H1 (cell line): ENCODE measurements around the gene SPAG5. TPM values are rescaled to one million over a fixed set of nuclear protein-coding genes. Genes with fewer than 3 reads are reported as not detected.

Experiments used
- CTCF ChIA-PET: fragments of 300-600 bp; sonication (Branson Sonifier 250); formaldehyde crosslinking; loops from one replicate; lab custom pipeline; 2021; ENCODE audit not compliant: partially characterized antibody; lab: Charles Lee
- POLR2A ChIA-PET: fragments of 300-600 bp; sonication (Branson Sonifier 250); formaldehyde crosslinking; loops from one replicate; lab custom pipeline; 2021; ENCODE audit warnings: inconsistent platforms; ENCODE audit not compliant: partially characterized antibody; lab: Charles Lee
- DNase-seq, 2 experiments: peaks; one replicate each; pipeline versions ENCODE4 v3.0.0 to v3.0.0-alpha.2; 2010 to 2022; ENCODE audit warnings: low spot score in 2 of 2, low read depth in 1 of 2, mixed read lengths in 1 of 2
- FAIRE-seq: peaks from 2 replicates; lab custom pipeline; 2011; peaks lifted over from hg19 to GRCh38; lab: Jason Lieb, UNC
- H2AFZ ChIP-seq: 2 replicates; pipeline ENCODE4 v1.8.1; 2012; ENCODE audit warnings: low read length, inconsistent platforms
- H2AK5ac ChIP-seq: 2 replicates; pipeline ENCODE4 v1.6.1; 2013; ENCODE audit warnings: low read depth, low read length
- H2BK120ac ChIP-seq: replicated peaks from 2 replicates; pipeline ENCODE3; 2013; ENCODE audit warnings: low read depth, low read length, inconsistent platforms
- H2BK12ac ChIP-seq: 2 replicates; pipeline ENCODE4 v1.6.1; 2013; ENCODE audit warnings: low read depth, low read length
- H2BK15ac ChIP-seq: 2 replicates; pipeline ENCODE4 v1.6.1; 2013; ENCODE audit warnings: low read length
- H2BK20ac ChIP-seq: 2 replicates; pipeline ENCODE4 v1.6.1; 2013; ENCODE audit warnings: low read length
- H2BK5ac ChIP-seq: 2 replicates; pipeline ENCODE4 v1.6.1; 2013; ENCODE audit warnings: low read depth, low read length
- H3K14ac ChIP-seq: 2 replicates; pipeline ENCODE4 v1.6.1; 2013; ENCODE audit warnings: inconsistent platforms; ENCODE audit not compliant: insufficient read length
- H3K18ac ChIP-seq: 2 replicates; pipeline ENCODE4 v1.6.1; 2013; ENCODE audit warnings: low read length; ENCODE audit errors: extremely low read depth
- H3K23ac ChIP-seq: 2 replicates; pipeline ENCODE4 v1.6.1; 2013; ENCODE audit warnings: inconsistent platforms; ENCODE audit not compliant: insufficient read length
- H3K23me2 ChIP-seq: 2 replicates; pipeline ENCODE4 v1.6.1; 2013; ENCODE audit warnings: low read depth, low read length
- H3K27ac ChIP-seq: 2 replicates; pipeline ENCODE4 v1.6.1; 2011; ENCODE audit warnings: low read depth, low read length, inconsistent platforms
- H3K27me3 ChIP-seq, 4 experiments: replicated peaks in 1 of 4; 1 replicate in 1 of 4; 2 replicates in 3 of 4; pipeline versions ENCODE4 v1.6.1 to v1.8.1; 2011 to 2013; ENCODE audit warnings: low read length in 3 of 4, mild to moderate bottlenecking in 3 of 4, inconsistent platforms in 2 of 4, mixed read lengths in 2 of 4, moderate library complexity in 1 of 4; ENCODE audit not compliant: control insufficient read depth in 3 of 4, insufficient read depth in 3 of 4; ENCODE audit errors: extremely low read depth in 1 of 4
- H3K36me3 ChIP-seq, 4 experiments: 2 replicates each; pipeline versions ENCODE4 v1.6.1 to v1.8.1; 2011 to 2013; ENCODE audit warnings: mild to moderate bottlenecking in 4 of 4, low read length in 3 of 4, moderate library complexity in 2 of 4, control low read depth in 1 of 4, inconsistent platforms in 1 of 4; ENCODE audit not compliant: insufficient read depth in 4 of 4, control insufficient read depth in 2 of 4
- H3K4ac ChIP-seq: replicated peaks from 2 replicates; pipeline ENCODE3; 2013; ENCODE audit warnings: low read length, low read depth, mixed read lengths, inconsistent platforms; ENCODE audit not compliant: insufficient read length
- H3K4me1 ChIP-seq, 4 experiments: replicated peaks in 1 of 4; 1 replicate in 1 of 4; 2 replicates in 3 of 4; pipeline versions ENCODE4 v1.6.1 to v1.8.1; 2011 to 2013; ENCODE audit warnings: low read length in 3 of 4, inconsistent platforms in 2 of 4, mixed read lengths in 1 of 4; ENCODE audit not compliant: insufficient read depth in 4 of 4, control insufficient read depth in 3 of 4
- H3K4me2 ChIP-seq, 2 experiments: 2 replicates each; pipeline versions ENCODE4 v1.6.1 to v1.8.1; 2011 to 2013; ENCODE audit warnings: low read depth in 2 of 2, low read length in 2 of 2, control low read depth in 1 of 2, inconsistent platforms in 1 of 2, mild to moderate bottlenecking in 1 of 2; ENCODE audit not compliant: insufficient read depth in 1 of 2
- H3K4me3 ChIP-seq, 4 experiments: fragments of 200-600, 300-600 bp in 1 of 4; sonication (generic), shearing (Covaris generic), sonication (Bioruptor Twin) in 1 of 4; 2 replicates each; pipeline versions ENCODE4 v1.5.1 to v1.8.1; 2011 to 2016; ENCODE audit warnings: low read length in 4 of 4, low read depth in 3 of 4, control low read depth in 2 of 4, inconsistent platforms in 2 of 4, mild to moderate bottlenecking in 2 of 4, mixed read lengths in 1 of 4, moderate library complexity in 1 of 4; ENCODE audit not compliant: insufficient read depth in 2 of 4; ENCODE audit errors: extremely low read depth in 1 of 4
- H3K56ac ChIP-seq: replicated peaks from 2 replicates; pipeline ENCODE3; 2013; ENCODE audit warnings: low read depth, mild to moderate bottlenecking, mixed read lengths, low read length, inconsistent platforms; ENCODE audit not compliant: insufficient read length
- H3K79me1 ChIP-seq: 2 replicates; pipeline ENCODE4 v1.6.1; 2013; ENCODE audit warnings: low read depth, low read length, control low read depth
- H3K79me2 ChIP-seq, 2 experiments: 2 replicates each; pipeline versions ENCODE4 v1.6.1 to v1.8.1; 2012 to 2013; ENCODE audit warnings: low read length in 2 of 2, mild to moderate bottlenecking in 2 of 2, inconsistent platforms in 1 of 2; ENCODE audit not compliant: insufficient read depth in 2 of 2, control insufficient read depth in 1 of 2
- H3K9ac ChIP-seq, 4 experiments: replicated peaks in 1 of 4; 1 replicate in 1 of 4; 2 replicates in 3 of 4; pipeline versions ENCODE4 v1.6.1 to v1.8.1; 2011 to 2013; ENCODE audit warnings: low read depth in 3 of 4, low read length in 3 of 4, control low read depth in 2 of 4, mild to moderate bottlenecking in 2 of 4, moderate library complexity in 2 of 4, inconsistent platforms in 1 of 4; ENCODE audit errors: extremely low read depth in 1 of 4
- H3K9me3 ChIP-seq, 2 experiments: 2 replicates each; pipeline versions ENCODE4 v1.6.1 to v1.8.1; 2012 to 2013; ENCODE audit warnings: mild to moderate bottlenecking in 2 of 2, moderate library complexity in 2 of 2, control low read depth in 1 of 2, inconsistent platforms in 1 of 2, low read depth in 1 of 2, low read length in 1 of 2, mixed read lengths in 1 of 2; ENCODE audit not compliant: insufficient read depth in 2 of 2
- H4K20me1 ChIP-seq, 2 experiments: replicated peaks in 1 of 2; 2 replicates each; pipeline versions ENCODE3 to v1.8.1; 2011 to 2013; ENCODE audit warnings: inconsistent platforms in 2 of 2, low read length in 2 of 2, mild to moderate bottlenecking in 1 of 2; ENCODE audit not compliant: insufficient read depth in 2 of 2, control insufficient read depth in 1 of 2
- H4K5ac ChIP-seq: 2 replicates; pipeline ENCODE4 v1.6.1; 2013; ENCODE audit warnings: low read length, low read depth, mixed read lengths, inconsistent platforms; ENCODE audit not compliant: insufficient read length
- H4K8ac ChIP-seq: 2 replicates; pipeline ENCODE4 v1.8.0; 2013; ENCODE audit warnings: mild to moderate bottlenecking, moderate library complexity, low read length, inconsistent platforms; ENCODE audit not compliant: insufficient read depth; ENCODE audit errors: extremely low read depth
- H4K91ac ChIP-seq: replicated peaks from 2 replicates; pipeline ENCODE3; 2013; ENCODE audit warnings: low read length, mixed read lengths, inconsistent platforms; ENCODE audit not compliant: insufficient read length
- BRCA1 ChIP-seq: IDR thresholded peaks from 2 replicates; pipeline ENCODE4 v1.6.1; 2012; ENCODE audit warnings: low read depth, low read length, improper control_type of control experiment
- EP300 ChIP-seq, 2 experiments: IDR thresholded peaks; 1 replicate in 1 of 2; 2 replicates in 1 of 2; pipeline ENCODE4 v1.6.1; 2011 to 2012; ENCODE audit warnings: low read depth in 2 of 2, low read length in 2 of 2, mild to moderate bottlenecking in 2 of 2, borderline replicate concordance in 1 of 2, inconsistent platforms in 1 of 2, moderate library complexity in 1 of 2
- FOSL1 ChIP-seq: IDR thresholded peaks from 2 replicates; pipeline ENCODE4 v1.6.1; 2011; ENCODE audit warnings: mild to moderate bottlenecking, low read depth, low read length, moderate library complexity; ENCODE audit not compliant: insufficient read depth
- WGBS, 2 experiments: shearing (Covaris generic) in 1 of 2; methylation state at CpG; one replicate each; pipeline versions ENCODE4 v1.1.6 to v1.1.7; 2013 to 2015; ENCODE audit warnings: low lambda C conversion rate in 2 of 2, mixed read lengths in 2 of 2, inconsistent platforms in 1 of 2, low coverage in 1 of 2, missing lambda C conversion rate in 1 of 2; ENCODE audit not compliant: insufficient replicate concordance in 2 of 2, insufficient coverage in 1 of 2, insufficient read length in 1 of 2; ENCODE audit errors: extremely low coverage in 1 of 2, missing lambda C conversion rate in 1 of 2; 5-methylcytosine and 5-hydroxymethylcytosine counted together
- polyA plus RNA-seq, 7 experiments: library from polyadenylated mRNA; depleted of rRNA in 3 of 7; stranded (reverse) in 5 of 7; unstranded in 2 of 7; fragments of >200 nt in 5 of 7; fragments of 200-250 nt in 2 of 7; gene quantifications; 1 replicate in 5 of 7; 2 replicates in 1 of 7; 4 replicates in 1 of 7; pipeline versions ENCODE4 v1.2.1 to v1.2.3, GENCODE V29; 2011 to 2013; ENCODE audit warnings: missing spikeins in 2 of 7, mixed read lengths in 2 of 7
- total RNA-seq: library from RNA; stranded (reverse); fragmentation: NEBNext Ultra II Directional; extraction: Animal tissue kit (Norgen Biotek cat#: 25700); gene quantifications from 2 replicates; pipeline ENCODE4 v1.2.1, GENCODE V29; 2021
- TF ChIP-seq, protein P1 (sequence below): IDR thresholded peaks from 2 replicates; pipeline ENCODE4 v1.6.1; 2012; ENCODE audit warnings: inconsistent platforms

The SPAG5 gene
- total and polyA plus RNA-seq, 2 of the 8 experiments (the other 6 are each of a cell fraction or from before 2014, with no cell fraction given) = 57.1 to 129 TPM

- Histone ChIP-seq H3K4ac (no peak overlapping the region), H3K4me3 (no peak overlapping the region), H3K27me3 (no peaks in the 10 kb centered on the region; a peak in 1 of 7 replicates), H4K8ac (no peak overlapping the region), H3K4me2 (no peak overlapping the region), H3K79me2 (peaks cover 0 to 10% of the 10 kb centered on the region in 2 experiments; a peak in 1 of 4 replicates), H2AK5ac (no peak overlapping the region), H2AFZ (no peak overlapping the region), H4K91ac (no peak overlapping the region), H3K56ac (no peak overlapping the region), H2BK20ac (no peak overlapping the region), H3K23ac (no peak overlapping the region), H4K5ac (no peak overlapping the region), H3K23me2 (peaks cover 5% of the 10 kb centered on the region; the same call in 1 of the 2 replicates), H3K14ac (no peak overlapping the region), H3K79me1 (peaks cover 7% of the 10 kb centered on the region), H2BK12ac (no peak overlapping the region), H3K18ac (no peak overlapping the region), H2BK5ac (no peak overlapping the region), H3K9ac (no peak overlapping the region), H3K27ac (no peak overlapping the region), H4K20me1 (peaks cover 2 to 12% of the 10 kb centered on the region in 2 experiments), H3K36me3 (peaks cover 0 to 7% (median 2%) of the 10 kb centered on the region in 4 experiments; a peak in 3 of 8 replicates), H3K9me3 (no peaks in the 10 kb centered on the region), H2BK120ac (no peak overlapping the region), H3K4me1 (peaks cover 0 to 12% (median 6%) of the 10 kb centered on the region in 4 experiments; a peak in 5 of 7 replicates), H2BK15ac (no peak overlapping the region)
- no peak for DNase-seq
- ChIA-PET CTCF (interaction anchor here (0.7 to 18.4 kb wide), 20 partner anchors 10 to 923 kb away, joined by 3 to 547 read pairs (median 4); partner anchors contain the start of genes ALDOC, FOXN1, PIGS and VTN), POLR2A (interaction anchor here (1.0 to 1.8 kb wide), 4 partner anchors 29 to 50 kb away, joined by 3 to 5 read pairs (median 4); partner anchors contain the start of genes ALDOC and FOXN1)
- no peak for FAIRE-seq
- TF ChIP-seq, protein P1, sequence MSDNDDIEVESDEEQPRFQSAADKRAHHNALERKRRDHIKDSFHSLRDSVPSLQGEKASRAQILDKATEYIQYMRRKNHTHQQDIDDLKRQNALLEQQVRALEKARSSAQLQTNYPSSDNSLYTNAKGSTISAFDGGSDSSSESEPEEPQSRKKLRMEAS = no peak
- TF ChIP-seq EP300 (IDR thresholded peaks at IDR 0.05; ENCODE audit: borderline replicate concordance in 1 of 2, low read depth in 2 of 2, low read length in 2 of 2) = no peak
- no peak for TF ChIP-seq FOSL1
- TF ChIP-seq BRCA1 = no peak
- 85% methylated on average over 13 of the region's 14 CpGs; no CpG with 5 or more reads in 1 of the 2 experiments for WGBS, 2 experiments
These were observed 51.7 kb downstream of the SPAG5 start for GRCh38 chr17:28547096-28547622.
